H4 (cell line): ENCODE results near the gene FOXR1. TPM values are rescaled to one million over a fixed set of nuclear protein-coding genes. Genes with fewer than 3 reads are reported as not detected.

ENCODE experiments used
- DNase-seq: peaks from one replicate; pipeline ENCODE4 v3.0.0-alpha.2; 2015; ENCODE audit warnings: low spot score
- total RNA-seq: library from RNA; depleted of rRNA; stranded (reverse); fragments of >200 nt; shearing (Covaris generic); gene quantifications from 2 replicates; pipeline ENCODE4 v1.2.3, GENCODE V29; 2014; rRNA removed

FOXR1 gene
- total RNA-seq, 1 experiment from 2014 or later: not detected

- DNase-seq: no peak
Measured at GRCh38 chr11:119026970-119027369, 55.4 kb downstream of the FOXR1 start.

DNA sequence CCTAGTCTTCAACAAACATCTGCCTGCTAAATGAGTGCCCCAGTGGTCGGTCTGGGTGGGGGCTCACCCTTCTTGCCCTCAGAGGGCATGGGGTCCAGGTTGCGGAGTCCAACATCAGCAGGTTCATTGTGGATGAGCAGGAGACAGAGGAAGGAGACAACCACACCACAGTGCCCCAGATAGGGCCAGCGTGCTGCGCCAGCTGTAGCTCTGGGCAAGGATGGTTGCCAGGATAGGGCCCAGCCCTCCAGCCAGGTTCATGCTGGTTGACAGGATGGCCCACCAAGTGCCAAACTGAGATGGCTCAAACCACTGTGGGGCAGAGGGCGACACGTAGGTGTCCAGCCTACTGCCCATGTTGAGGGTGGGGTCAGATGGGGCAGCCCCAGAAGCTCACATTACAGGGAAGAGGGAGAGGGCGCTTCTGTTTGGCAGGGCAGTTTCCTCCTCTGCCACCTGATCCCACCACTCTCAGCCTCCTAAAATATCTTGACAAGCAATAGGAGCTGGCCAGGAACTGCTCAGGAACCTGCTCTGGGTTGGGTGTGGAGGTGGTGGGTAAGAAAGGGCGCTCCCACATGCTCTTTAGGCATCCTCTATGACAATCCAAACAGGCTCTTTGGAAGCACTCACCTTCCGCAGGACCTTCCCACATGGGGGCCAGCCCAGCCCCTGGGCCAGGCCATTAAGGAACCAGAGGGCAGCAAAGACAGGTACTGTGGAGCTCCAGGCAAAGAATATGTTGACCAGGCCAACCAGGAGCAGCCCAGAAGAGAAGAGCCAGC, 56.2 kb downstream of the FOXR1 start:
- DNase-seq: no peak

- DNase-seq: no peak
Measured at GRCh38 chr11:119028346-119029068, 56.9 kb downstream of the FOXR1 start.

DNA sequence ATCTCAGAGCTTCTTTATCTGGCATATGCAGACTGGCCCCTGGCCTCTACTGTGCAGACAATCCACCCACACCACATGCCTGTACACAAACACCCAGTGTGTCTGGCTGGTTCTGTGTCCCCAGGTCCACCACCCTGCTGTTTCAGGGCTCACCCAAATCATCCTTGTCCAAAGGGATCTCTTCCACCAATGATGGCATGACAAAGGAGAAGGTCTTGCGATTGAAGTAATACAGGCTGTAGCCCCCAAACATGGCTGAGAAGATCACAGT, 57.4 kb downstream of the FOXR1 start:
- no peak for DNase-seq

GRCh38 chr11:119029340-119030028, 57.9 kb downstream of the FOXR1 start:
- DNase-seq: no peak

GRCh38 chr11:119030029-119030328, 58.4 kb downstream of the FOXR1 start:
- no peak for DNase-seq

GRCh38 chr11:119030329-119031047, 58.9 kb downstream of the FOXR1 start, which contains the start of gene SLC37A4:
Gene SLC37A4 (minus strand): TSS chr11:119030877.
- DNase-seq: peak; percentile 98

Other genes starting within 250 kb of the FOXR1 start
- 60.1 and 67.0 TPM in 2 replicates for gene DDX6, start 180.6 kb upstream of the FOXR1 start, total RNA-seq
- not detected in 2 replicates for gene CXCR5, start 87.9 kb upstream of the FOXR1 start, total RNA-seq
- 3.3 and 7.5 TPM in 2 replicates for gene BCL9L, start 45.8 kb upstream of the FOXR1 start, total RNA-seq
- gene UPK2, start 15.5 kb upstream of the FOXR1 start, total RNA-seq: not detected in 2 replicates
- gene CENATAC, start 26.4 kb downstream of the FOXR1 start, total RNA-seq: 11.9 and 14.4 TPM in 2 replicates
- gene RPS25, start 46.6 kb downstream of the FOXR1 start, total RNA-seq: 3,227 and 3,660 TPM in 2 replicates
- gene TRAPPC4, start 47.0 kb downstream of the FOXR1 start, total RNA-seq: 118 and 134 TPM in 2 replicates
- 21.7 and 26.6 TPM in 2 replicates for gene SLC37A4, start 59.1 kb downstream of the FOXR1 start, total RNA-seq
- 134 and 143 TPM in 2 replicates for gene HYOU1, start 85.4 kb downstream of the FOXR1 start, total RNA-seq
- 13.8 and 19.2 TPM in 2 replicates for gene VPS11, start 96.1 kb downstream of the FOXR1 start, total RNA-seq
- gene HMBS, start 113.1 kb downstream of the FOXR1 start, total RNA-seq: 6.2 and 16.4 TPM in 2 replicates
- gene DPAGT1, start 130.1 kb downstream of the FOXR1 start, total RNA-seq: 25.0 and 43.7 TPM in 2 replicates
- 2.3 and 5.1 TPM in 2 replicates for gene C2CD2L, start 135.6 kb downstream of the FOXR1 start, total RNA-seq
- 6.1 and 7.2 TPM in 2 replicates for gene HINFP, start 149.8 kb downstream of the FOXR1 start, total RNA-seq
- 0.25 TPM in 1 of 2 replicates, not detected in the other for gene ABCG4, start 177.3 kb downstream of the FOXR1 start, total RNA-seq
- 14.3 and 14.7 TPM in 2 replicates for gene NLRX1, start 197.0 kb downstream of the FOXR1 start, total RNA-seq
- not detected in 2 replicates for gene NHERF4, start 213.7 kb downstream of the FOXR1 start, total RNA-seq
- 7.3 and 11.0 TPM in 2 replicates for gene CBL, start 234.6 kb downstream of the FOXR1 start, total RNA-seq